ENCODE results near the gene VAMP7. TPM values are rescaled to one million over a fixed set of nuclear protein-coding genes. Genes with fewer than 3 reads are reported as not detected.

Gene VAMP7
- total and polyA plus RNA-seq, 2 of the 8 experiments (the other 6 are each of a cell fraction or from before 2014, with no cell fraction given), result 14.2 to 22.1 TPM

DNA sequence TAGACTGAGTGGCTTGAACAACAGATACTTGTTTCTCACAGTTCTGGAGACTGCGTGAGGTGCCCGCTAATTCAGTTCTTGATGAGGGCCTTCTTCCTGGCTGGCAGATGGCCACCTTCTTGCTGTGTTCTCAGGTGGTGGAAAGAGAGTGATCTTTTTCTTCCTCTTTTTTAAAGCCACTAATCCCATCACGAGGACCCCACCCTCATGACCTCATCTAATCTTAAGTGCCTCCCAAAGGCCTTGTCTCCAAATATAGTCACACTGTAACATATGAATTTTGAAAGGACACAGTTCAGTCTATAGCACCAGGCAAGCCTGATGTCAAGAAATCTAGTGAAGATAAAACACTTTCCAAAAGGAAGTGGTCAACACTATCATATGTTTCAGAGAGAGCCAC is 12.4 kb downstream of the VAMP7 start:
- no peak for FAIRE-seq
- POLR2A ChIA-PET (ENCODE audit: partially characterized antibody), result no interaction called here
- Histone ChIP-seq H3K23ac (ENCODE audit: insufficient read length) (no peak overlapping the region), H3K4me3 (ENCODE audit: extremely low read depth in 1 of 4, insufficient read depth in 2 of 4, low read depth in 3 of 4, low read length in 4 of 4) (no peak overlapping the region), H3K9ac (replicated peaks in 1 of 4; ENCODE audit: extremely low read depth in 1 of 4, low read depth in 3 of 4, low read length in 3 of 4) (no peak overlapping the region), H2BK20ac (ENCODE audit: low read length) (no peak overlapping the region), H3K23me2 (ENCODE audit: low read depth, low read length) (no peaks in the 10 kb centered on the region), H3K4ac (replicated peaks; ENCODE audit: insufficient read length, low read depth, low read length) (no peak overlapping the region), H2BK5ac (ENCODE audit: low read depth, low read length) (no peak overlapping the region), H4K91ac (replicated peaks; ENCODE audit: insufficient read length, low read length) (no peak overlapping the region), H3K27me3 (replicated peaks in 1 of 4; ENCODE audit: control insufficient read depth in 3 of 4, extremely low read depth in 1 of 4, insufficient read depth in 3 of 4, low read length in 3 of 4) (no peaks in the 10 kb centered on the region), H3K79me1 (ENCODE audit: low read depth, low read length) (no peaks in the 10 kb centered on the region), H2BK15ac (ENCODE audit: low read length) (no peak overlapping the region), H3K4me1 (replicated peaks in 1 of 4; ENCODE audit: control insufficient read depth in 3 of 4, insufficient read depth in 4 of 4, low read length in 3 of 4) (no peaks in the 10 kb centered on the region), H3K56ac (replicated peaks; ENCODE audit: insufficient read length, low read depth, low read length) (no peak overlapping the region), H2BK120ac (replicated peaks; ENCODE audit: low read depth, low read length) (no peak overlapping the region), H3K27ac (ENCODE audit: low read depth, low read length) (no peak overlapping the region), H3K4me2 (ENCODE audit: insufficient read depth in 1 of 2, low read depth in 2 of 2, low read length in 2 of 2) (no peak overlapping the region), H3K36me3 (ENCODE audit: control insufficient read depth in 2 of 4, insufficient read depth in 4 of 4, low read length in 3 of 4) (peaks cover 0 to 13% (median 3%) of the 10 kb centered on the region in 4 experiments; a peak in 4 of 8 replicates), H4K8ac (ENCODE audit: extremely low read depth, insufficient read depth, low read length) (no peak overlapping the region), H3K9me3 (ENCODE audit: insufficient read depth in 2 of 2, low read depth in 1 of 2, low read length in 1 of 2) (peaks cover 13 to 53% of the 10 kb centered on the region in 2 experiments; a peak in 3 of 4 replicates), H2AK5ac (ENCODE audit: low read depth, low read length) (no peak overlapping the region), H2BK12ac (ENCODE audit: low read depth, low read length) (no peak overlapping the region), H3K18ac (ENCODE audit: extremely low read depth, low read length) (no peak overlapping the region), H3K79me2 (ENCODE audit: control insufficient read depth in 1 of 2, insufficient read depth in 2 of 2, low read length in 2 of 2) (no peaks in the 10 kb centered on the region), H2AFZ (ENCODE audit: low read length) (no peak overlapping the region), H4K20me1 (replicated peaks in 1 of 2; ENCODE audit: control insufficient read depth in 1 of 2, insufficient read depth in 2 of 2, low read length in 2 of 2) (peaks cover 0 to 2% of the 10 kb centered on the region in 2 experiments), H4K5ac (ENCODE audit: insufficient read length, low read depth, low read length) (no peak overlapping the region), H3K14ac (ENCODE audit: insufficient read length) (no peak overlapping the region)
- WGBS, 2 experiments (ENCODE audit: extremely low coverage in 1 of 2, insufficient coverage in 1 of 2, insufficient read length in 1 of 2, insufficient replicate concordance in 2 of 2, low coverage in 1 of 2, low lambda C conversion rate in 2 of 2, missing lambda C conversion rate in 1 of 2), result 68% methylated on average over 3 of the region's 3 CpGs; no CpG with 5 or more reads in 1 of the 2 experiments
- CTCF ChIA-PET (ENCODE audit: partially characterized antibody), result no interaction called here
- DNase-seq (ENCODE audit: low read depth in 1 of 2, low spot score in 2 of 2), result no peak
- TF ChIP-seq SIX5 (IDR thresholded peaks at IDR 0.05; ENCODE audit: low read depth, low read length) (no peak), GABPA (IDR thresholded peaks at IDR 0.05; ENCODE audit: borderline replicate concordance, insufficient read depth, low read length) (no peak), SUZ12 (IDR thresholded peaks at IDR 0.05; ENCODE audit: low read length) (no peak), POLR2AphosphoS5 (IDR thresholded peaks at IDR 0.05; ENCODE audit: low read depth, low read length) (no peak), CBX5 (IDR thresholded peaks at IDR 0.05; ENCODE audit: low read depth, low read length) (no peak)
- TF ChIP-seq, protein P1, sequence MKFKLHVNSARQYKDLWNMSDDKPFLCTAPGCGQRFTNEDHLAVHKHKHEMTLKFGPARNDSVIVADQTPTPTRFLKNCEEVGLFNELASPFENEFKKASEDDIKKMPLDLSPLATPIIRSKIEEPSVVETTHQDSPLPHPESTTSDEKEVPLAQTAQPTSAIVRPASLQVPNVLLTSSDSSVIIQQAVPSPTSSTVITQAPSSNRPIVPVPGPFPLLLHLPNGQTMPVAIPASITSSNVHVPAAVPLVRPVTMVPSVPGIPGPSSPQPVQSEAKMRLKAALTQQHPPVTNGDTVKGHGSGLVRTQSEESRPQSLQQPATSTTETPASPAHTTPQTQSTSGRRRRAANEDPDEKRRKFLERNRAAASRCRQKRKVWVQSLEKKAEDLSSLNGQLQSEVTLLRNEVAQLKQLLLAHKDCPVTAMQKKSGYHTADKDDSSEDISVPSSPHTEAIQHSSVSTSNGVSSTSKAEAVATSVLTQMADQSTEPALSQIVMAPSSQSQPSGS (IDR thresholded peaks at IDR 0.05; ENCODE audit: low read length), result no peak
